WTC11 (cell line): ENCODE measurements around the gene ZNHIT2. TPM values are rescaled to one million over a fixed set of nuclear protein-coding genes. Genes with fewer than 3 reads are reported as not detected.

Source experiments
- CREM ChIP-seq: sonication (generic); formaldehyde crosslinking; IDR thresholded peaks from 2 replicates; pipeline ENCODE4 v1.8.1; 2022; ENCODE audit warnings: mild to moderate bottlenecking, missing genetic modification reagents, moderate library complexity
- EMX1 ChIP-seq: fragments of 250-450 bp; sonication (Bioruptor Pico); IDR thresholded peaks from 2 replicates; pipeline ENCODE4 v1.8.0; 2021; ENCODE audit warnings: mild to moderate bottlenecking
- ESRRA ChIP-seq: sonication (generic); formaldehyde crosslinking; IDR thresholded peaks from 2 replicates; pipeline ENCODE4 v1.8.1; 2022; ENCODE audit warnings: mild to moderate bottlenecking, missing genetic modification reagents, borderline replicate concordance
- FOXJ3 ChIP-seq: sonication (generic); formaldehyde crosslinking; IDR thresholded peaks from 2 replicates; pipeline ENCODE4 v1.9.0; 2021; ENCODE audit warnings: missing genetic modification reagents, mild to moderate bottlenecking, borderline replicate concordance
- FOXK1 ChIP-seq: sonication (generic); formaldehyde crosslinking; IDR thresholded peaks from 2 replicates; pipeline ENCODE4 v1.8.0; 2022; ENCODE audit warnings: mild to moderate bottlenecking, moderate library complexity, missing genetic modification reagents
- FOXP1 ChIP-seq: sonication (generic); formaldehyde crosslinking; IDR thresholded peaks from 2 replicates; pipeline ENCODE4 v1.8.0; 2022; ENCODE audit warnings: missing genetic modification reagents, mild to moderate bottlenecking, moderate library complexity, borderline replicate concordance
- HMGXB4 ChIP-seq: sonication (generic); formaldehyde crosslinking; IDR thresholded peaks from 2 replicates; pipeline ENCODE4 v1.8.1; 2023; ENCODE audit warnings: mild to moderate bottlenecking, moderate library complexity, missing genetic modification reagents
- IRF2 ChIP-seq: sonication (generic); formaldehyde crosslinking; IDR thresholded peaks from 2 replicates; pipeline ENCODE4 v1.8.0; 2022; ENCODE audit warnings: low read depth, missing genetic modification reagents, borderline replicate concordance
- MXD4 ChIP-seq: fragments of 250-450 bp; sonication (Bioruptor Pico); IDR thresholded peaks from 2 replicates; pipeline ENCODE4 v1.8.0; 2021; ENCODE audit warnings: mild to moderate bottlenecking, moderate library complexity, borderline replicate concordance
- NFYB ChIP-seq: sonication (generic); formaldehyde crosslinking; conservative IDR thresholded peaks from 2 replicates; pipeline ENCODE4 v1.8.0; 2022; ENCODE audit warnings: low read depth, missing genetic modification reagents
- PRRX2 ChIP-seq: fragments of 250-450 bp; sonication (Bioruptor Pico); IDR thresholded peaks from 2 replicates; pipeline ENCODE4 v1.8.0; 2021; ENCODE audit warnings: mild to moderate bottlenecking
- SMAD3 ChIP-seq: sonication (generic); formaldehyde crosslinking; IDR thresholded peaks from 2 replicates; pipeline ENCODE4 v1.8.0; 2022; ENCODE audit warnings: missing genetic modification reagents, mild to moderate bottlenecking, borderline replicate concordance
- SOX15 ChIP-seq: fragments of 250-450 bp; sonication (Bioruptor Pico); IDR thresholded peaks from 2 replicates; pipeline ENCODE4 v1.9.0; 2021; ENCODE audit warnings: mild to moderate bottlenecking
- ZBTB21 ChIP-seq: sonication (generic); formaldehyde crosslinking; IDR thresholded peaks from 2 replicates; pipeline ENCODE4 v1.8.1; 2023; ENCODE audit warnings: mild to moderate bottlenecking, missing genetic modification reagents, borderline replicate concordance
- ZMAT4 ChIP-seq: fragments of 250-450 bp; sonication (Bioruptor Pico); IDR thresholded peaks from 2 replicates; pipeline ENCODE4 v1.9.0; 2021; ENCODE audit warnings: mild to moderate bottlenecking
- ZNF219 ChIP-seq: sonication (generic); formaldehyde crosslinking; IDR thresholded peaks from 2 replicates; pipeline ENCODE4 v1.8.0; 2023; ENCODE audit warnings: missing genetic modification reagents, mild to moderate bottlenecking, borderline replicate concordance
- ZNF416 ChIP-seq: fragments of 250-450 bp; sonication (Bioruptor Pico); IDR thresholded peaks from 2 replicates; pipeline ENCODE4 v1.9.0; 2021; ENCODE audit warnings: mild to moderate bottlenecking, inconsistent platforms
- total RNA-seq: library from RNA; stranded (reverse); gene quantifications from 3 replicates; pipeline ENCODE4 v1.2.3, GENCODE V29; 2021
- TF ChIP-seq, protein P1 (sequence below): sonication (generic); formaldehyde crosslinking; IDR thresholded peaks from 2 replicates; pipeline ENCODE4 v1.8.1; 2022; ENCODE audit warnings: mild to moderate bottlenecking, moderate library complexity, missing genetic modification reagents
- TF ChIP-seq, protein P2 (sequence below): fragments of 250-450 bp; sonication (Bioruptor Pico); IDR thresholded peaks from 2 replicates; pipeline ENCODE4 v2.1.2; 2022; ENCODE audit warnings: mild to moderate bottlenecking, moderate library complexity
- TF ChIP-seq, protein P3 (sequence below): fragments of 200-600 bp; IDR thresholded peaks from 2 replicates; pipeline ENCODE4 v1.8.0; 2022; ENCODE audit warnings: antibody characterized with exemption
- TF ChIP-seq, protein P4 (sequence below): sonication (generic); formaldehyde crosslinking; conservative IDR thresholded peaks from 2 replicates; pipeline ENCODE4 v1.8.1; 2022; ENCODE audit warnings: mild to moderate bottlenecking, missing genetic modification reagents
- TF ChIP-seq, protein P5 (sequence below): sonication (generic); formaldehyde crosslinking; IDR thresholded peaks from 2 replicates; pipeline ENCODE4 v1.8.1; 2023; ENCODE audit warnings: mild to moderate bottlenecking, missing genetic modification reagents
- TF ChIP-seq, protein P6 (sequence below): sonication (generic); formaldehyde crosslinking; IDR thresholded peaks from 2 replicates; pipeline ENCODE4 v1.8.1; 2022; ENCODE audit warnings: low read depth, mild to moderate bottlenecking, moderate library complexity, missing genetic modification reagents, borderline replicate concordance

Gene ZNHIT2
- total RNA-seq, 1 experiment from 2014 or later, result 16.7 TPM

- TF ChIP-seq, protein P1, sequence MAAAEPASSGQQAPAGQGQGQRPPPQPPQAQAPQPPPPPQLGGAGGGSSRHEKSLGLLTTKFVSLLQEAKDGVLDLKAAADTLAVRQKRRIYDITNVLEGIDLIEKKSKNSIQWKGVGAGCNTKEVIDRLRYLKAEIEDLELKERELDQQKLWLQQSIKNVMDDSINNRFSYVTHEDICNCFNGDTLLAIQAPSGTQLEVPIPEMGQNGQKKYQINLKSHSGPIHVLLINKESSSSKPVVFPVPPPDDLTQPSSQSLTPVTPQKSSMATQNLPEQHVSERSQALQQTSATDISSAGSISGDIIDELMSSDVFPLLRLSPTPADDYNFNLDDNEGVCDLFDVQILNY, result no peak
- TF ChIP-seq, protein P2, sequence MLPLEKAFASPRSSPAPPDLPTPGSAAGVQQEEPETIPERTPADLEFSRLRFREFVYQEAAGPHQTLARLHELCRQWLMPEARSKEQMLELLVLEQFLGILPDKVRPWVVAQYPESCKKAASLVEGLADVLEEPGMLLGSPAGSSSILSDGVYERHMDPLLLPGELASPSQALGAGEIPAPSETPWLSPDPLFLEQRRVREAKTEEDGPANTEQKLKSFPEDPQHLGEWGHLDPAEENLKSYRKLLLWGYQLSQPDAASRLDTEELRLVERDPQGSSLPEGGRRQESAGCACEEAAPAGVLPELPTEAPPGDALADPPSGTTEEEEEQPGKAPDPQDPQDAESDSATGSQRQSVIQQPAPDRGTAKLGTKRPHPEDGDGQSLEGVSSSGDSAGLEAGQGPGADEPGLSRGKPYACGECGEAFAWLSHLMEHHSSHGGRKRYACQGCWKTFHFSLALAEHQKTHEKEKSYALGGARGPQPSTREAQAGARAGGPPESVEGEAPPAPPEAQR (CRISPR knock-in tag), result 0 out of 2 replicates have a peak, but pooled peaks have one; percentile 18
- TF ChIP-seq, protein P3, sequence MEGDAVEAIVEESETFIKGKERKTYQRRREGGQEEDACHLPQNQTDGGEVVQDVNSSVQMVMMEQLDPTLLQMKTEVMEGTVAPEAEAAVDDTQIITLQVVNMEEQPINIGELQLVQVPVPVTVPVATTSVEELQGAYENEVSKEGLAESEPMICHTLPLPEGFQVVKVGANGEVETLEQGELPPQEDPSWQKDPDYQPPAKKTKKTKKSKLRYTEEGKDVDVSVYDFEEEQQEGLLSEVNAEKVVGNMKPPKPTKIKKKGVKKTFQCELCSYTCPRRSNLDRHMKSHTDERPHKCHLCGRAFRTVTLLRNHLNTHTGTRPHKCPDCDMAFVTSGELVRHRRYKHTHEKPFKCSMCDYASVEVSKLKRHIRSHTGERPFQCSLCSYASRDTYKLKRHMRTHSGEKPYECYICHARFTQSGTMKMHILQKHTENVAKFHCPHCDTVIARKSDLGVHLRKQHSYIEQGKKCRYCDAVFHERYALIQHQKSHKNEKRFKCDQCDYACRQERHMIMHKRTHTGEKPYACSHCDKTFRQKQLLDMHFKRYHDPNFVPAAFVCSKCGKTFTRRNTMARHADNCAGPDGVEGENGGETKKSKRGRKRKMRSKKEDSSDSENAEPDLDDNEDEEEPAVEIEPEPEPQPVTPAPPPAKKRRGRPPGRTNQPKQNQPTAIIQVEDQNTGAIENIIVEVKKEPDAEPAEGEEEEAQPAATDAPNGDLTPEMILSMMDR, result peak; percentile 85
- no peak for TF ChIP-seq MXD4 (CRISPR knock-in tag)
- no peak for TF ChIP-seq SOX15 (CRISPR knock-in tag)
- peak; percentile 5; the same call in 1 of the 2 replicates for TF ChIP-seq ZMAT4 (CRISPR knock-in tag)
- no peak for TF ChIP-seq SMAD3 (CRISPR knock-in tag)
- TF ChIP-seq, protein P4, sequence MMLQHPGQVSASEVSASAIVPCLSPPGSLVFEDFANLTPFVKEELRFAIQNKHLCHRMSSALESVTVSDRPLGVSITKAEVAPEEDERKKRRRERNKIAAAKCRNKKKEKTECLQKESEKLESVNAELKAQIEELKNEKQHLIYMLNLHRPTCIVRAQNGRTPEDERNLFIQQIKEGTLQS, result no peak
- TF ChIP-seq ESRRA (CRISPR knock-in tag), result 0 out of 2 replicates have a peak, but pooled peaks have one; percentile 1
- TF ChIP-seq PRRX2 (CRISPR knock-in tag), result peak; percentile 38; the same call in 1 of the 2 replicates
- 0 out of 2 replicates have a peak, but pooled peaks have one; percentile 27 for TF ChIP-seq FOXK1 (CRISPR knock-in tag)
- no peak for TF ChIP-seq IRF2
- TF ChIP-seq CREM (CRISPR knock-in tag), result no peak
- TF ChIP-seq ZBTB21 (CRISPR knock-in tag), result no peak
- TF ChIP-seq, protein P5, sequence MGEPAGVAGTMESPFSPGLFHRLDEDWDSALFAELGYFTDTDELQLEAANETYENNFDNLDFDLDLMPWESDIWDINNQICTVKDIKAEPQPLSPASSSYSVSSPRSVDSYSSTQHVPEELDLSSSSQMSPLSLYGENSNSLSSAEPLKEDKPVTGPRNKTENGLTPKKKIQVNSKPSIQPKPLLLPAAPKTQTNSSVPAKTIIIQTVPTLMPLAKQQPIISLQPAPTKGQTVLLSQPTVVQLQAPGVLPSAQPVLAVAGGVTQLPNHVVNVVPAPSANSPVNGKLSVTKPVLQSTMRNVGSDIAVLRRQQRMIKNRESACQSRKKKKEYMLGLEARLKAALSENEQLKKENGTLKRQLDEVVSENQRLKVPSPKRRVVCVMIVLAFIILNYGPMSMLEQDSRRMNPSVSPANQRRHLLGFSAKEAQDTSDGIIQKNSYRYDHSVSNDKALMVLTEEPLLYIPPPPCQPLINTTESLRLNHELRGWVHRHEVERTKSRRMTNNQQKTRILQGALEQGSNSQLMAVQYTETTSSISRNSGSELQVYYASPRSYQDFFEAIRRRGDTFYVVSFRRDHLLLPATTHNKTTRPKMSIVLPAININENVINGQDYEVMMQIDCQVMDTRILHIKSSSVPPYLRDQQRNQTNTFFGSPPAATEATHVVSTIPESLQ (CRISPR knock-in tag), result no peak
- peak; percentile 96; the same call in 1 of the 2 replicates for TF ChIP-seq HMGXB4 (CRISPR knock-in tag)
- TF ChIP-seq ZNF219 (CRISPR knock-in tag), result 0 out of 2 replicates have a peak, but pooled peaks have one; percentile 78
- TF ChIP-seq EMX1 (CRISPR knock-in tag), result peak; percentile 84
- TF ChIP-seq NFYB (CRISPR knock-in tag), result no peak; the same call in 1 of the 2 replicates
- TF ChIP-seq FOXP1 (CRISPR knock-in tag), result peak; percentile 53; the same call in 1 of the 2 replicates
- TF ChIP-seq ZNF416 (CRISPR knock-in tag), result no peak; the same call in 1 of the 2 replicates
- TF ChIP-seq, protein P6, sequence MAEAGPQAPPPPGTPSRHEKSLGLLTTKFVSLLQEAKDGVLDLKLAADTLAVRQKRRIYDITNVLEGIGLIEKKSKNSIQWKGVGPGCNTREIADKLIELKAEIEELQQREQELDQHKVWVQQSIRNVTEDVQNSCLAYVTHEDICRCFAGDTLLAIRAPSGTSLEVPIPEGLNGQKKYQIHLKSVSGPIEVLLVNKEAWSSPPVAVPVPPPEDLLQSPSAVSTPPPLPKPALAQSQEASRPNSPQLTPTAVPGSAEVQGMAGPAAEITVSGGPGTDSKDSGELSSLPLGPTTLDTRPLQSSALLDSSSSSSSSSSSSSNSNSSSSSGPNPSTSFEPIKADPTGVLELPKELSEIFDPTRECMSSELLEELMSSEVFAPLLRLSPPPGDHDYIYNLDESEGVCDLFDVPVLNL, result no peak
- no peak for TF ChIP-seq FOXJ3 (CRISPR knock-in tag)
- TF ChIP-seq, all 79 proteins: peak for 17
These were observed 4.7 kb downstream of the ZNHIT2 start (continued) for GRCh38 chr11:65112546-65113360.
